ENCODE results near the gene CUX1. TPM values are rescaled to one million over a fixed set of nuclear protein-coding genes. Genes with fewer than 3 reads are reported as not detected.
A peak's percentile ranks its signal among the peaks of the same experiment; 100 is the strongest.

Gene CUX1
- total RNA-seq, 1 experiment from 2014 or later: 53.5 TPM

DNA sequence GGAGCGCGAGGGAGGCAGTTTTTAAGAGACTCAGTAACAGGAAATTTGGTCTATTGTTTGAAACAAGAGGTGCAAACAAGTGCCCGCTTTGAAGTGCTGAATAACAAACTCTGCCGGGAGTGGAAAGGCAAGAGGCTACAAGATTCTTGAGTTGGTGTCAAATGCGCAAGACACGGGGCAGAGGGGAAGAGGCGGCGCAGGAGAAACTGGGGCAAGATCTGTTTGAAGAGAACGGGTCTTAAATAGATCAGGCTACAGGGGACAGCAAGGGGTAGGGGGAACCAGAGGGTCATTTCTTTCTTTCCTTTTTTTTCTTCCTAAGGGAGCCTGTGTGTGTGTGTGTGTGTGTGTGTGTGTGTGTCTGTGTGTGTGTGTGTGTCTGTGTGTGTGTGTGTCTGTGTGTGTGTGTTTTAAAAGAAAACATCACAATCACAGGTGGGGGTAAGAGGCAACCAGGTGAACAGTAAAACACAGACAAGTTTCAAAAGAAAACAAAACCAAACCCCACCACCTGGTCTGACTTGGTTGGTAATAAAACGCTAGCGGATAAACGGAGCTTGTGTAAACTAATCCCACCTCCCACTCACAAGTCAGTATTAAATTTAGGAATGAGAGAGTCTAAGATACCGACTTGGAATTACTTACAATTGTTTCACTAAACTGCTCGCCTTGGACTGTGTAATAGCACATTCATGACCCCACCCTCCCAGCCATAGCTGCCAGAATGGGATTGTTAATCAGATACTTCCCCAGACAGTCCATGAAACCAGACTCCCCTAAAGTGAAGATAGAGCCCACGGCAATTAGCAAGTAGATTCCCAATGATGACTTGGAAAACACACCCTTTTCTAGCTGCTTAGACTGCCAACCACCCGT, 13.1 kb upstream of the CUX1 start:
- no peaks in the 10 kb centered on the region for H4K20me1 ChIP-seq (ENCODE audit: control insufficient read depth, insufficient read depth, insufficient read length)
- H3K79me1 ChIP-seq (ENCODE audit: insufficient read depth, low read depth, low read length, poor library complexity, severe bottlenecking): no peaks in the 10 kb centered on the region
- no peak overlapping the region for H2BK15ac ChIP-seq (ENCODE audit: low read depth, low read length)
- H2AFZ ChIP-seq (ENCODE audit: low read length): no peak overlapping the region
- peak overlapping the region; percentile 67 for H3K4me2 ChIP-seq (ENCODE audit: insufficient read depth, insufficient read length, low read length)
- H3K27ac ChIP-seq (ENCODE audit: insufficient read length, low read depth, low read length): no peak overlapping the region
- no peaks in the 10 kb centered on the region; a peak in 1 of 5 replicates for H3K9me3 Mint-ChIP-seq
- no peak overlapping the region for H3K18ac ChIP-seq (ENCODE audit: insufficient read length, low read depth, low read length)
- H3K9ac ChIP-seq (ENCODE audit: extremely low read depth, insufficient read length, low read length): no peak overlapping the region
- no peak overlapping the region for H3T11ph ChIP-seq (ENCODE audit: low read length)
- H4K8ac ChIP-seq (replicated peaks; ENCODE audit: insufficient read length, low read depth, low read length): no peak overlapping the region
- peaks cover 6% of the 10 kb centered on the region; the same call in 1 of the 2 replicates for H3K4me1 ChIP-seq (ENCODE audit: insufficient read depth, low read length)
- H3K79me2 ChIP-seq (ENCODE audit: insufficient read depth, low read length): no peaks in the 10 kb centered on the region
- no peaks in the 10 kb centered on the region; the same call in 1 of the 2 replicates for H3K27me3 ChIP-seq (ENCODE audit: insufficient read depth, low read length)
- H2BK120ac ChIP-seq (ENCODE audit: low read depth, low read length, poor library complexity, severe bottlenecking): no peak overlapping the region
- no peak overlapping the region for H2BK12ac ChIP-seq (ENCODE audit: insufficient read length, low read depth, low read length)
- no peak overlapping the region for H3K23ac ChIP-seq (ENCODE audit: insufficient read length, low read depth, low read length)
- H3K4me3 Mint-ChIP-seq: peak overlapping the region; percentile 39 to 66
- WGBS (ENCODE audit: extremely low coverage, insufficient read length, low lambda C conversion rate): no CpG with 5 or more reads among the region's 16 CpGs
- no peak overlapping the region for H3K56ac ChIP-seq (ENCODE audit: insufficient read length, low read depth, low read length)
- no peak overlapping the region for H2AK5ac ChIP-seq (ENCODE audit: insufficient read length, low read length)
- TF ChIP-seq, protein P1, sequence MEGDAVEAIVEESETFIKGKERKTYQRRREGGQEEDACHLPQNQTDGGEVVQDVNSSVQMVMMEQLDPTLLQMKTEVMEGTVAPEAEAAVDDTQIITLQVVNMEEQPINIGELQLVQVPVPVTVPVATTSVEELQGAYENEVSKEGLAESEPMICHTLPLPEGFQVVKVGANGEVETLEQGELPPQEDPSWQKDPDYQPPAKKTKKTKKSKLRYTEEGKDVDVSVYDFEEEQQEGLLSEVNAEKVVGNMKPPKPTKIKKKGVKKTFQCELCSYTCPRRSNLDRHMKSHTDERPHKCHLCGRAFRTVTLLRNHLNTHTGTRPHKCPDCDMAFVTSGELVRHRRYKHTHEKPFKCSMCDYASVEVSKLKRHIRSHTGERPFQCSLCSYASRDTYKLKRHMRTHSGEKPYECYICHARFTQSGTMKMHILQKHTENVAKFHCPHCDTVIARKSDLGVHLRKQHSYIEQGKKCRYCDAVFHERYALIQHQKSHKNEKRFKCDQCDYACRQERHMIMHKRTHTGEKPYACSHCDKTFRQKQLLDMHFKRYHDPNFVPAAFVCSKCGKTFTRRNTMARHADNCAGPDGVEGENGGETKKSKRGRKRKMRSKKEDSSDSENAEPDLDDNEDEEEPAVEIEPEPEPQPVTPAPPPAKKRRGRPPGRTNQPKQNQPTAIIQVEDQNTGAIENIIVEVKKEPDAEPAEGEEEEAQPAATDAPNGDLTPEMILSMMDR (conservative IDR thresholded peaks at IDR 0.05): no peak
- H4K91ac ChIP-seq (ENCODE audit: insufficient read length, low read depth, low read length): no peak overlapping the region
- H3K4ac ChIP-seq (ENCODE audit: low read depth, low read length): no peak overlapping the region
- no peak overlapping the region for H4K5ac ChIP-seq (ENCODE audit: insufficient read length, low read depth, low read length)
- H3K4me1 Mint-ChIP-seq: peaks cover 16 to 19% of the 10 kb centered on the region in 2 experiments
- H3K14ac ChIP-seq (ENCODE audit: insufficient read depth, low read length): no peak overlapping the region
- H3K27ac Mint-ChIP-seq: 0 out of 7 replicates have a peak overlapping the region, but pooled peaks of 2 of the 3 experiments have one; percentile 14 to 17
- peaks cover 2% of the 10 kb centered on the region for H3K23me2 ChIP-seq (ENCODE audit: insufficient read length, low read depth, low read length, poor library complexity, severe bottlenecking)
- no peak overlapping the region for H2BK5ac ChIP-seq (ENCODE audit: insufficient read length, low read length)
- peaks cover 65% of the 10 kb centered on the region for H3K27me3 Mint-ChIP-seq (ENCODE audit: low read depth)
- no peaks in the 10 kb centered on the region for H3K36me3 Mint-ChIP-seq (ENCODE audit: insufficient read depth in 1 of 3, low read depth in 3 of 3)
- DNase-seq: peak; percentile 80
- no peak overlapping the region for H2BK20ac ChIP-seq (ENCODE audit: low read depth, low read length, poor library complexity, severe bottlenecking)
- no peaks in the 10 kb centered on the region for H3K9me3 ChIP-seq (ENCODE audit: control insufficient read depth, low read depth, low read length)

Data from H9 (cell line).